Endothelial cell of coronary artery (primary cell): Measurements from ENCODE around the gene NUP50. TPM values are rescaled to one million over a fixed set of nuclear protein-coding genes. Genes with fewer than 3 reads are reported as not detected.

Experiments
- total RNA-seq: library from RNA; depleted of rRNA; stranded (reverse); fragments of >200 nt; gene quantifications from 2 replicates; pipeline ENCODE4 v1.2.3, GENCODE V29; 2014

NUP50 gene
- total RNA-seq, result 53.9 and 56.7 TPM in 2 replicates

GRCh38 chr22:45163451-45164269 lies at the start of gene NUP50:
NUP50 (plus strand) TSS chr22:45163925; CDS start chr22:45168178, 4,253 bp downstream.

Other genes starting within 250 kb of the NUP50 start
- not detected in 2 replicates for gene PHF21B, start 153.9 kb upstream of the NUP50 start, total RNA-seq
- 40.4 and 43.2 TPM in 2 replicates for gene KIAA0930, start 77.0 kb downstream of the NUP50 start, total RNA-seq
- not detected in 2 replicates for gene UPK3A, start 121.0 kb downstream of the NUP50 start, total RNA-seq
- 34.3 and 34.9 TPM in 2 replicates for gene FAM118A, start 146.0 kb downstream of the NUP50 start, total RNA-seq
- under 0.01 TPM in 1 of 2 replicates, not detected in the other for gene SMC1B, start 249.7 kb downstream of the NUP50 start, total RNA-seq
- gene RIBC2, start 249.8 kb downstream of the NUP50 start, total RNA-seq, result 0.28 and 0.72 TPM in 2 replicates